Gastrocnemius medialis (tissue), 4 donors: ENCODE results near the gene VPS54. TPM values are rescaled to one million over a fixed set of nuclear protein-coding genes. Genes with fewer than 3 reads are reported as not detected.

ENCODE experiments used
- ATAC-seq, 2 donors: fragments of 150-250 bp; one replicate each; pipeline ENCODE4 v1.9.1; 2016
- DNase-seq, 2 donors: peaks; one replicate each; pipeline ENCODE4 v3.0.0-alpha.2; 2019
- H3K27ac ChIP-seq, 4 donors: fragments of 200-600 bp; sonication (generic); 1 replicate in 1 of 4; 2 replicates in 3 of 4; pipeline ENCODE4 v1.5.1; 2016 to 2018; ENCODE audit warnings: mild to moderate bottlenecking in 2 of 4, moderate library complexity in 1 of 4
- H3K27me3 ChIP-seq, 3 donors: fragments of 200-600 bp; sonication (generic) in 2 of 3; 1 replicate in 1 of 3; 2 replicates in 2 of 3; pipeline versions ENCODE4 v1.5.1 to v1.6.0; 2016 to 2019; ENCODE audit warnings: mild to moderate bottlenecking in 1 of 3, moderate library complexity in 1 of 3
- H3K36me3 ChIP-seq, 2 donors: fragments of 200-600 bp; sonication (generic) in 1 of 2; one replicate each; pipeline ENCODE4 v1.5.1; 2017 to 2018
- H3K4me1 ChIP-seq, 2 donors: fragments of 200-600 bp; sonication (generic) in 1 of 2; one replicate each; pipeline ENCODE4 v1.5.1; 2016 to 2017; ENCODE audit warnings: mild to moderate bottlenecking in 2 of 2
- H3K4me3 ChIP-seq, 4 donors: fragments of 200-600 bp; sonication (generic) in 3 of 4; 1 replicate in 1 of 4; 2 replicates in 3 of 4; pipeline ENCODE4 v1.5.1; 2016 to 2019; ENCODE audit warnings: mild to moderate bottlenecking in 2 of 4
- H3K9me3 ChIP-seq, 3 donors: fragments of 200-600 bp; sonication (generic) in 2 of 3; 1 replicate in 1 of 3; 2 replicates in 2 of 3; pipeline ENCODE4 v1.5.1; 2016 to 2019
- CTCF ChIP-seq, 5 experiments: fragments of 450-650 bp in 3 of 5; fragments of 200-600 bp in 2 of 5; sonication (generic) in 2 of 5; IDR thresholded peaks in 4 of 5; conservative IDR thresholded peaks in 1 of 5; 1 replicate in 4 of 5; 2 replicates in 1 of 5; pipeline ENCODE4 v1.5.1; 2016 to 2019; ENCODE audit warnings: antibody characterized with exemption in 5 of 5, mild to moderate bottlenecking in 3 of 5, moderate library complexity in 3 of 5
- POLR2A ChIP-seq, 2 donors: fragments of 450-650 bp; IDR thresholded peaks; one replicate each; pipeline ENCODE4 v1.6.1; 2017; ENCODE audit warnings: antibody characterized with exemption in 2 of 2, mild to moderate bottlenecking in 2 of 2, moderate library complexity in 2 of 2
- in situ Hi-C, 4 donors: fragments of 200-750 bp; cut with MboI; loops; one replicate each; pipeline versions ENCODE4 v1.15.0 to v1.8.0; 2017; ENCODE audit warnings: low sequenced_read_pairs in 4 of 4
- intact Hi-C: fragments of 100-400 bp; cut with DNase I; formaldehyde crosslinking; loops from one replicate; pipeline ENCODE4 v1.15.1; 2023; ENCODE audit warnings: low total_unique reads
- total RNA-seq, 4 donors: library from RNA; depleted of rRNA; stranded (reverse); fragments of >200 nt; gene quantifications; one replicate each; pipeline versions ENCODE4 v1.1.0 to v1.2.3, GENCODE V29; 2016

Gene VPS54
- total RNA-seq, 4 donors from 2014 or later = 7.9 to 12.4 (median 9.8) TPM

GRCh38 chr2:64008434-64009009 is 10.7 kb downstream of the VPS54 start:
- peaks cover 14 to 16% of the 10 kb centered on the region in 2 donors for H3K4me1 ChIP-seq
- intact Hi-C loops (no loop called here), in situ Hi-C loops (no loop called here)
- no peaks in the 10 kb centered on the region for H3K36me3 ChIP-seq
- H3K9me3 ChIP-seq = no peaks in the 10 kb centered on the region
- ATAC-seq = no peak
- H3K27ac ChIP-seq = no peak overlapping the region
- H3K4me3 ChIP-seq = no peak overlapping the region
- TF ChIP-seq CTCF (IDR thresholded peaks at IDR 0.05 in 4 of 5, conservative IDR thresholded peaks at IDR 0.05 in 1 of 5) (no peak), POLR2A (IDR thresholded peaks at IDR 0.05) (no peak)
- DNase-seq = no peak
- no peaks in the 10 kb centered on the region for H3K27me3 ChIP-seq

GRCh38 chr2:64007924-64008323 is 11.3 kb downstream of the VPS54 start:
- H3K9me3 ChIP-seq = no peaks in the 10 kb centered on the region
- ATAC-seq = no peak
- in situ Hi-C loops (no loop called here), intact Hi-C loops (no loop called here)
- DNase-seq = no peak
- H3K27me3 ChIP-seq = no peaks in the 10 kb centered on the region
- no peak overlapping the region for H3K4me3 ChIP-seq
- peaks cover 16% of the 10 kb centered on the region in 2 donors for H3K4me1 ChIP-seq
- no peak overlapping the region for H3K27ac ChIP-seq
- H3K36me3 ChIP-seq = no peaks in the 10 kb centered on the region
- TF ChIP-seq CTCF (IDR thresholded peaks at IDR 0.05 in 4 of 5, conservative IDR thresholded peaks at IDR 0.05 in 1 of 5) (no peak), POLR2A (IDR thresholded peaks at IDR 0.05) (no peak)

GRCh38 chr2:64005707-64006356 is 13.4 kb downstream of the VPS54 start:
- in situ Hi-C loops = no loop called here

GRCh38 chr2:64003239-64003638 is 16.0 kb downstream of the VPS54 start:
- Histone ChIP-seq H3K27ac (no peak overlapping the region), H3K36me3 (no peaks in the 10 kb centered on the region), H3K9me3 (no peaks in the 10 kb centered on the region), H3K27me3 (no peaks in the 10 kb centered on the region), H3K4me1 (peaks cover 24 to 27% of the 10 kb centered on the region in 2 donors), H3K4me3 (no peak overlapping the region)
- TF ChIP-seq CTCF (IDR thresholded peaks at IDR 0.05 in 4 of 5, conservative IDR thresholded peaks at IDR 0.05 in 1 of 5) (no peak), POLR2A (IDR thresholded peaks at IDR 0.05) (no peak)
- in situ Hi-C loops (no loop called here), intact Hi-C loops (no loop called here)
- DNase-seq (no peak), ATAC-seq (no peak)

More at GRCh38 chr2:64005707-64006356, 13.4 kb downstream of the VPS54 start:
- Histone ChIP-seq H3K9me3 (no peaks in the 10 kb centered on the region), H3K27ac (no peak overlapping the region), H3K27me3 (no peaks in the 10 kb centered on the region), H3K36me3 (no peaks in the 10 kb centered on the region), H3K4me3 (no peak overlapping the region), H3K4me1 (peaks cover 16 to 24% of the 10 kb centered on the region in 2 donors)
- DNase-seq (no peak), ATAC-seq (no peak)
- intact Hi-C loops = no loop called here
- TF ChIP-seq CTCF (IDR thresholded peaks at IDR 0.05 in 4 of 5, conservative IDR thresholded peaks at IDR 0.05 in 1 of 5) (no peak), POLR2A (IDR thresholded peaks at IDR 0.05) (no peak)
